HG03095 (cell line): ENCODE results near the gene NUDT2.
"Not testable (repeated sequence)": the region's sequence is repeated elsewhere in the genome, so short reads cannot be mapped to it uniquely, and the experiment has no call there.

Experiments
- ATAC-seq: cut with Tn5 transposase; IDR thresholded peaks from one replicate; pipeline ENCODE4 v1.9.1; 2021; ENCODE audit warnings: moderate library complexity; ENCODE audit not compliant: unreplicated experiment

NUDT2 gene

DNA sequence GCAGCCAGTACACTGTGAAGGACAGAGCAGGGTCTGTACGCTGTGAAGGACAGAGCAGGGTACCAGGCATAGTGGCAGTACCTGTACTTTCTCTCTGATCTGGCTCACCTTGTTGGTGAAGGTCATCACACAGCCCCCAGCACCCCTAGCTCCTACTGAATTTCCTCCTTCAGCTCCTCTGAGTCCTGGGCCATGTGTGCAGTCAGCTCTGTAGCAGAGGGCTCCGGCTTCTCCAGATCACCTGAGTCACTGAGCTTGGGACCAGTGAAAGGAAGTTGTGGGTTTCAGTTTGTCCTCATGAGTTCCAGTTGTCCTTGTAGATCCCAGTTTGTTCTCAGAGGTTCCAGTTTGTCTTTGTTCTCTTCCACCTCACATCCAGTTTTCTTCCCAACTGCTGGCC, 5.5 kb downstream of the NUDT2 start:
- no peak for ATAC-seq

DNA sequence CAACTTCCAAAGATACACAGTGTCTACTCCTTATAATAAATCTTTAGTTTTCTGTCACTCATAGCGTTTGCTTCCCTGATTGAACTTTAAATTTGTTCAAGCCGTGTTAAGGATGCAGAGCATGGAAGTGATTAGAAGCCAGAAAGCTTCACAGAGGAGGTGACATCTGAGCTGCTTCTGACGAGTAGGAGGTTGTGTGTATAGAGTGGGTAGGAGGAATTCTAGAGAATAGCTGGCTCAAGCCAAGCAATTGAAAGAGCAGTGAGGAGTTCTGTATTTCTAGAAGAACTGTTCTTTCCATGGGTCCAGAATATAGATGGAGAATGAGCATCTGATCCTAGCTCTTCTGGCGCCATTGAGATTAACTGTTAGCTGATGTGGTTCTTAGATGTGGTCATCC, 6.0 kb downstream of the NUDT2 start:
- no peak for ATAC-seq

- no peak for ATAC-seq
Measured at GRCh38 chr9:34337403-34337802, 8.0 kb downstream of the NUDT2 start.

GRCh38 chr9:34338079-34338478, 8.7 kb downstream of the NUDT2 start:
- ATAC-seq = not testable (repeated sequence)

DNA sequence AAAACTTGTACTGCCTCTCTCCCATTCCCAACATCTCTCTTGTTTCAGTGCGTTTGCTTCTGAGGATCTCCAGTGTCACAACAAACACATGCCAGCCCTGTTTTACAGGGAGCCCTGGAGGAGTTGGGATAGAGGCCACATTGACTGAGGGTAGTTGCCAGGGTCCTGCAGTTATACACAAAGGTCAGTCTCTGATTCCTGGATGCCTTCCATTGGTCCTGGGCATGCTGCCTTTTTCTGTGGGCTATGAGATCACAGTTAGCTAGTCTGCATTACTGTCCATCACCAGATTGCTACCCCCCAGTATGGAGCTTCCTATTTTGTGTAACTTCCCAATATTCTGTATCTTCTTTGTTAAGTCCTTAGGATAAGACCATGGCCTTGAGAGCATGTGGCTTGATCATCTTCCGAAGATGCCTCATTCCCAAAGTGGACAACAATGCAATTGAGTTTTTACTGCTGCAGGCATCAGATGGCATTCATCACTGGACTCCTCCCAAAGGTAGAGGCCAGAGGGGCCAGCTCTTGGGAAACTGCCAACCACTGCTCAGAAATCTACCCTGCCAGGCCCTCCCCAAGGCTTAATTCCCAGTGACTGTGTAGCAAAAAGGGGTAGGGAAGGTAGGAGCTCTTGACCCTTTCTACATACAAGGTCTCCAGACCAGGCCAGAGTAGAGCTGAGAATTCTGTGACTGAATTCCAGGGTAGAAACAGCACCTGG, 9.5 kb downstream of the NUDT2 start:
- ATAC-seq = no peak

GRCh38 chr9:34341659-34342295, 12.4 kb downstream of the NUDT2 start:
- ATAC-seq = no peak

DNA sequence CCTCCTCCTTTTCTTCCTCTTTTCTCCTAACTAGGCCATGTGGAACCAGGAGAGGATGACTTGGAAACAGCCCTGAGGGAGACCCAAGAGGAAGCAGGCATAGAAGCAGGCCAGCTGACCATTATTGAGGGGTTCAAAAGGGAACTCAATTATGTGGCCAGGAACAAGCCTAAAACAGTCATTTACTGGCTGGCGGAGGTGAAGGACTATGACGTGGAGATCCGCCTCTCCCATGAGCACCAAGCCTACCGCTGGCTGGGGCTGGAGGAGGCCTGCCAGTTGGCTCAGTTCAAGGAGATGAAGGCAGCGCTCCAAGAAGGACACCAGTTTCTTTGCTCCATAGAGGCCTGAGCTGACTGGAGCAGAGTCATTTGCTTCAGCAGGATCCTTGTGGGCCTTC, 13.7 kb downstream of the NUDT2 start:
- no peak for ATAC-seq

- ATAC-seq = no peak
Measured at GRCh38 chr9:34343605-34344004, 14.2 kb downstream of the NUDT2 start.

- no peak for ATAC-seq
Measured at GRCh38 chr9:34346873-34347799, 17.8 kb downstream of the NUDT2 start.

DNA sequence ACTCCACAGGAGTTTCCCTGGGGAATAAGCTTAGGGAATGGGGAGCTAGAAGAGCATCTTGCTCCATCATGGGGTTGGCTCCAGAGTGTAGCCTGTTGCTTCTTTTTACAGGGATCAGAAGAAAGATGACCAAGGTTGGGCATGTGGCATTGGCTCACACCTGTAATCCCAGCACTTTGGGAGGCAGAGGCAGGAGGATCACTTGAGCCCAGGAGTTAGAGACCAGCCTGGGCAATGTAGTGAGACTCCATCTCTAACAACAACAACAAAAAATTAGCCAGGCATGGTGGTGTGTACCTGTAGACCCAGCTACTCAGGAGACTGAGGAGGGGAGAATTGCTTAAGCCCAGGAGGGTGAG, 18.4 kb downstream of the NUDT2 start:
- no peak for ATAC-seq

DNA sequence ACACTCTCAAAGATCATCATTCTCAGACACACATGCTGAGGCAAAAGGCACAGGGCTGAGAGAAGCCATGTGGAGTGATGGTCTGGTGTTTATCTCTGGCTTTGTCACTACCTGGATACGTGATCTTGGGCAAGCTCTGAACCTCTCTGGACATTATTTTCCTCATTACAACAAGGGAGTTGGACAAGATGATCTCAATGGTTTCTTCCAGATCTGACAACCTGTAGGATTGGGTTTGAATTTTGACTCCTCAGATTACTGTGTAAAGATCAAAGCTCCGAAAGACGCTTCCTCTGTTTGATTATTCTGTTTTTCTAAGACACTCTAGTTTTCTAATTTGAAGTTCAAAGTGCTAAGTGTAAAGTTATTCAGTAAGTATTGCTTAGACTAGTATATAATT, 20.0 kb downstream of the NUDT2 start:
- no peak for ATAC-seq

GRCh38 chr9:34352122-34352652, 22.8 kb downstream of the NUDT2 start:
- ATAC-seq = not testable (repeated sequence)

DNA sequence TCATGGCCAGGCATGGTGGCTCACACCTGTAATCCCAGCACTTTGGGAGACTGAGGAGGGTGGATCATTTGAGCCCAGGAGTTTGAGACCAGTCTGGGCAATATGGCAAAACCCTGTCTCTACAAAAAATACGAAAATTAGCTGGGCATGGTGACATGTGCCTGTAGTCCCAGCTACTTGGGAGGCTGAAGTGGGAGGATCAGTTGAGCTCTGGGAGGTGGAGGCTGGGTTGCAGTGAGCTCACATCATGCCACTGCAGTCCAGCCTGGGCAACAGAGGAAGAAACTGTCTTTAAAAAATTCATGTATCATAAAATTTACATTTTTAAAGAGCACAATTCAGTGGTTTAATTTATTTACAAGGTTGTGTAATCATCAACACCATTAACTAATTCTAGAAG, 23.6 kb downstream of the NUDT2 start:
- not testable (repeated sequence) for ATAC-seq

DNA sequence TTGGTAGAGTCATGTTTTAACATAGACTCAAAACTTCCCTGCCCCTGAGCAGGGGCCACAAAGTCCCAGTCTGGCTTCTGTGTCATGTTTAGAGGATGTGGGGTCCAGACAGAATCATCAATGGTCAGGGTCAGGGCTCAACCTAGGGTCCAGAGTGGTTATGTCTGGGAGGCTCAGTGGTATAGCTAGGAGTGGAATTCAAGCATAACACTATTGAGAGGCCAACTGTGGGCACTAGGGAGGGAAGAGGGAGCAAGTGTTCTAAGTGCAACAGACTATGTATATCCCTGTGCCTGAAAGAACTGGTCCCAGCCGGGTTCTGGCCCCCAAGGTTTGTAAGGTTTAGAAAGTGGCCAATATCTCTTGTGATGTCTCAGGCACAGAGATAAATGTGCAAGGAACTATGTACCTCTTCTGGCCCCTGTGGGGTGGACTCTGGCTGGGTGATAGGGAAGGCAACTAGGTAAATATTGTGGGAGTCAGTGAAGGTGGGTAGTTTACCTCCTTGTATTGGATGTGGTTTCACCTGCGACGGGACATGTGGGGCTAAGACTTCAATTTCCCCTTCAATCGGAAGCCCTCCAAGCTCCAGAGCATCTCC, 33.3 kb downstream of the NUDT2 start:
- ATAC-seq = no peak

- ATAC-seq = no peak
Measured at GRCh38 chr9:34363619-34364351, 34.4 kb downstream of the NUDT2 start.

DNA sequence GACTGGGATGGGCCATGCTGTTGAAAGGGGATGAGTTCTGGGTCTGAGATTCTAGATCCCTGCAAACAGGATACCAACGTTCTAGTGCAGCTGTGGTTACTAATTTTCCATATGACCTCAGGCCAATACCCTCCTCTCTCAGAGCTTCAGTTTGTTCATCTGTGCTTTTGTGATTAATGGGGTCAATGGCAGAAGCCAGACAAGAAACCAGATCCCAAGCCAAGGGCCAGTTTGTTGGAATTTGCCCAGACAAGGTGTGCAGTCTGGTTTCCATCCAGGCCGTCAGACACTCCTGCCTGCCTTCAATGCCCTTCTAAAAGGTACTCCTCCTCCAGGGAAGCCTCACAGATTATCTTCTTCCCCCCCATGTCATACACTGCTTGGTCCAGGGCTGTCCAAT, 35.9 kb downstream of the NUDT2 start:
- ATAC-seq = no peak

GRCh38 chr9:34366365-34366764, 37.0 kb downstream of the NUDT2 start:
- no peak for ATAC-seq

- not testable (repeated sequence) for ATAC-seq
Measured at GRCh38 chr9:34367751-34368410, 38.5 kb downstream of the NUDT2 start.

DNA sequence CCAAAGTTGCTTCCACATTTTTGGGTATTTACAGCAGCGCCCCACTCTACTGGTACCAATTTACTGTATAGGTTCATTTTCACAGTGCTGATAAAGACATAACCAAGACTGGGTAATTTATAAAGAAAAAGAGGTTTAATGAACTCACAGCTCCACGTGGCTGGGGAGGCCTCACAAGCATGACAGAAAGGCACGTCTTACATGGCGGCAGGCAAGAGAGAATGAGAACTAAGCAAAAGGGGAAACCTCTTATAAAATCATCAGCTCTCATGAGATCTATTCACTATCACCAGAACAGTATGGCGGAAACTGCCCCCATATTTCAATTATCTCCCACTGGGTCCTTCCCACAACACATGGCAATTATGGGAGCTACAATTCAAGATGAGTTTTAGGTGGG, 39.4 kb downstream of the NUDT2 start:
- not testable (repeated sequence) for ATAC-seq

GRCh38 chr9:34369636-34370035, 40.3 kb downstream of the NUDT2 start:
- no peak for ATAC-seq
